Activated T-cell treated with anti-CD3 and anti-CD28 coated beads for 24 hours (primary cell): ENCODE data around the gene CRLF2.
"Not testable (repeated sequence)": the region's sequence is repeated elsewhere in the genome, so short reads cannot be mapped to it uniquely, and the experiment has no call there.

Experiments
- DNase-seq: peaks from one replicate; pipeline ENCODE4 v3.0.0-alpha.2; 2020; ENCODE audit warnings: low read depth

Gene CRLF2, protein sequence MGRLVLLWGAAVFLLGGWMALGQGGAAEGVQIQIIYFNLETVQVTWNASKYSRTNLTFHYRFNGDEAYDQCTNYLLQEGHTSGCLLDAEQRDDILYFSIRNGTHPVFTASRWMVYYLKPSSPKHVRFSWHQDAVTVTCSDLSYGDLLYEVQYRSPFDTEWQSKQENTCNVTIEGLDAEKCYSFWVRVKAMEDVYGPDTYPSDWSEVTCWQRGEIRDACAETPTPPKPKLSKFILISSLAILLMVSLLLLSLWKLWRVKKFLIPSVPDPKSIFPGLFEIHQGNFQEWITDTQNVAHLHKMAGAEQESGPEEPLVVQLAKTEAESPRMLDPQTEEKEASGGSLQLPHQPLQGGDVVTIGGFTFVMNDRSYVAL

DNA sequence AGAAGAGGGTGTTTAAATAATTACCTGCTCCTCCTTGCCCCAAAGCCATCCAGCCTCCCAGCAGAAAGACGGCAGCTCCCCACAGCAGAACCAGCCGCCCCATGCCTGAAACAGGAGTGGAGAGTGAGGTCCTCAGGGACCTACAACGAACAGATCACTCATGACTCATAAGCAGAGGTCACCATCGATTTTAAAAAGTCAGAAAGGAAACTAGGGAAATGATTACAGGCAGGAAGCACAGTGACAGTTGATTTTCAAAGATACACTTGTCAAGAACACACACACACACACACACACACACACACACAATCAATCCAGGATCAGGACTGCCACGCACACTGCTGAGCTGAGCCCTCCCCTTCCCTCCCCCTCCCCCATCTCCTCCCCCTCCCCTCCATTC, at the start of gene CRLF2:
CRLF2 (minus strand) TSS at position 118 of the 400 bp plus-strand sequence; CDS start at position 103, 15 bp downstream.
- no peak for DNase-seq

DNA sequence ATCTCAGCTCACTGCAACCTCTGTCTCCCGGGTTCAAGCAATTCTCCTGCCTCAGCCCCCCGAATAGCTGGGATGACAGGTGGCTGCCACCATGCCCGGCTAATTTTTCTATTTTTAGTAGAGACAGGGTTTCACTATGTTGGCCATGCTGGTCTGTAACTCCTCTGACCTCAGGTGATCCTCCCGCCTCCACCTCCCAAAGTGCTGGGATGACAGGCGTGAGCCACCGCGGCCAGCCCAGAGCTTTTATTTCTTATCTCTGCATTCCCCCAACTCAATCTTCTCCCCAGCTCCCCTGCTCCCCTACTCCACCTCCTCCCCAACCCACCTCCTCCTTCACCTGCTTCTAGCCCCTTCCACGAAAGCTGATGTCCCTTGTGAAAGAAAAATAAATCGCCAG, 49.3 kb upstream of the CRLF2 start:
- DNase-seq: not testable (repeated sequence)

DNA sequence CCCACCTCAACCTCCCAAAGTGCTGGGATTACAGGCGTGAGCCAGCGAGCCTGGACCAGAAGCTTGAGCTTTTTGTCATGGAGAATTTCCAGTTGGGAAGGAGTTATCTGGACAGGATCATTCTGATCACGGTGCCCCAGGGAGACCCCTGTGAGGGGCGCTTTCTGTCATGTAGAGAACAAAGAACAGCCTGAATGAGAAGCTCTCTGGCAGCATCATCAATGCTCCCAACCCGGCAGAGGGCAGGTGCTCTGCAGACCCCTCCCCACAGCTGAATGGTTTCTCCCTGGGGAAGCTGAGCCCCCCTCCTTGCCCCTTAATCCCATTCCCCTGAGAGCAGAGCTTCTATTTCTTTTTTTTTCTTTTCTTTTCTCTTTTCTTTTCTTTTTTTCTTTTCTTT, 48.8 kb upstream of the CRLF2 start:
- no peak for DNase-seq

DNA sequence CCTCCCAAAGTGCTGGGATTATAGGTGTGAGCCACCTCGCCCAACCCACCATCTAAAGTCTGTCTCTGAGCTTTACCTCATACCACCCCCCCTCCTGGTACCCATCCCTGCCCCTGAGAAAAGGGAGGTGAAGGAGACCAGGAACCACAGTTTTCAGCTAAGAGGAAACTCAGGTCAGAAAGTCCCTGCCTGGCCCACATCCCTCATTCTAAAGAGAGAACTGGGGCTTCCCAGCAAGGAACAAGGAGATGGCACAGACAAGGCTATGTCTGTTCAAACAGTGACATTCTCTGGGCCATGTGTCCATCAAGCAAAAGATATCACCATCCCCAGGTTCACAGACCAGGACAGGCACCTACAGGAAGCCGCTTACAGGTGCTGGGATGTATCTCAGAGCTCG, 40.4 kb upstream of the CRLF2 start:
- no peak for DNase-seq

DNA sequence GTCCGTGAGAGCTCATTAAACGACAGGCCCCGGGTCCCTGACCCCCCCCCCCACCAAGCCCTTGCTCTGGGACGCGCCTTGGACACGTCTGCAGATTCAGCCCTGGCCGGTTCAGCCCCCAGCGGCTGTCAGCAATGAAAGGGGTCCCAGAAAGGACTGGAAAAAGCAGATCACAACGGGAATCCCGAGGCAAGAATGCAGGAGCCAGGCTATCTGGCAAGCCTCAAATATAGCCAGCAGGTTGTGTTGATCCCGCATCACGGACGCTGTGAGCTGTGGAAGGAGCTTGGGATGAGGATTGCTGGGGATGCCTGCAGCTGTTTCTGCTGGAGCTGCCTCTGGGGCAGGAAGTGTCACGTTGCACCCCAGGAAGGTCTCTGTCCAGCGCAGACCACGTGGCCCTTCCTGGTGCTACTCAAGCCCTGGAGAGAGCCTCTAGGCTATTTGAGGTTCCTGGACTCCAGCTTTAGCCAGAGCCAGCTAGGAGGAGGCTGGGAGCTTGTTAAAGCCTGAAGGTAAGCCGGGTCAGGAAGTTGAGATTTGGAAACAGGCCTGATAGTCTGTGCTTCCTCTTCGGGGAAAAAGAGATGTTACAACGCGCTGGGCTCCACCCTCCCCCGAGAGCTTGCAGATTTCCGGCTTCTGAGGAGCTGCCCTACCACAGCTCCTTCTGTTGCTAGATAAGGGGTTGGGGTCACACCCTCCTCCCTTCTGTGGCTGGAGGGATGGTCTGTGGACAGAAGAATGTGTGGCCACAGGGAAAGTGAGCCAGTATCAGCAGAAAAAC, 36.8 kb upstream of the CRLF2 start:
- DNase-seq: no peak

DNA sequence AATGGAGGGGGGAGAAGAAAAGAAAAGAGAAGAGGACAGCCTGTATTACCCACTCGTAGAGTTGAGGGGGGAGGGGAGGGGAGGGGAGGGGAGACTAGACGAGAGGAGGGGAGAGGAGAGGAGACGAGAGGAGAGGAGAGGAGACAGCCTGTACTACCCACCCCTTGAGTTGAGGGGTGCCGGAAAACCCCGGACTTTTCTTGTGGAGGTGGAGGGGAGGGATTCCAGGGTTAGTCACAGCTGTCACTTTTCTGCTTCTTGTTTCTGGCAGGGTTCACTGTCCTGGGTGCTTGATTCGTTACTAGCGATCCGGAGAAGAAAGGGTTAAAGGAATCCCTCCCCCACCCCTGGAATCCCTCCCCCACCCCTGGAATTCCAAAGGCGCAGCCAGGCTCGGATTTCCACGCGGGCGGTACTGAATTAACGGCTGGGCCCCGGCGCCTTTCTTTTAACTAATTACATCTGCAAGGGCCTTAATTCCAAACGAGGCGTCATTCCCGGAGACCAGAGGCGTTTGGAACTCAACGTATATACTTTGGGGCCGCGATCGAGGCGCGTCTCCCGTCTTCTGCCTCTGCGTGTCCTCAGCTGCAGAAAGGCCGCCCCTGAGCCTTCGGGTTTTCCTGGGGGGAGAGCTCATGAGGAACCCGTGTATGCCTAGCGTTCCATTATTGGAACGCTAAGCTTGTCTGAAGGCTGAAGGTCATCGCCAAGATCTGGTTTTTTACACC, 36.0 kb upstream of the CRLF2 start:
- no peak for DNase-seq

DNA sequence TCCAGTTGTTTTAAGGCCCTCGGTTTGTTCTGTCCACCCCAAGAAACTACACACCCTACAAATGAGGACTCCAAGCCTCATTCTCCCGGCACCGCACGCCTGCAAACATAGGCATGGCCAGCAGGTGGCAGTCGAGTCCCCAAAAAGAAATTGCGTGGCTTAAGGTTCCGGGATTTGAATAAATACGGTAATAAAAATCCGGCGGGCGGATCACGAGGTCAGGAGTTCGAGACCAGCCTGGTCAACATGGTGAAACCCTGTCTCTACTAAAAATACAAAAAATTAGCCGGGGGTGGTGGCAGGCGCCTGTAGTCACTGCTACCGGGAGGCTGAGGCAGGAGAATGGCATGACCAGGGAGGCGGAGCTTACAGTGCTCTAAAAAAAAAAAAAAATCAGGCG, 34.4 kb upstream of the CRLF2 start:
- peak; percentile 80 for DNase-seq

DNA sequence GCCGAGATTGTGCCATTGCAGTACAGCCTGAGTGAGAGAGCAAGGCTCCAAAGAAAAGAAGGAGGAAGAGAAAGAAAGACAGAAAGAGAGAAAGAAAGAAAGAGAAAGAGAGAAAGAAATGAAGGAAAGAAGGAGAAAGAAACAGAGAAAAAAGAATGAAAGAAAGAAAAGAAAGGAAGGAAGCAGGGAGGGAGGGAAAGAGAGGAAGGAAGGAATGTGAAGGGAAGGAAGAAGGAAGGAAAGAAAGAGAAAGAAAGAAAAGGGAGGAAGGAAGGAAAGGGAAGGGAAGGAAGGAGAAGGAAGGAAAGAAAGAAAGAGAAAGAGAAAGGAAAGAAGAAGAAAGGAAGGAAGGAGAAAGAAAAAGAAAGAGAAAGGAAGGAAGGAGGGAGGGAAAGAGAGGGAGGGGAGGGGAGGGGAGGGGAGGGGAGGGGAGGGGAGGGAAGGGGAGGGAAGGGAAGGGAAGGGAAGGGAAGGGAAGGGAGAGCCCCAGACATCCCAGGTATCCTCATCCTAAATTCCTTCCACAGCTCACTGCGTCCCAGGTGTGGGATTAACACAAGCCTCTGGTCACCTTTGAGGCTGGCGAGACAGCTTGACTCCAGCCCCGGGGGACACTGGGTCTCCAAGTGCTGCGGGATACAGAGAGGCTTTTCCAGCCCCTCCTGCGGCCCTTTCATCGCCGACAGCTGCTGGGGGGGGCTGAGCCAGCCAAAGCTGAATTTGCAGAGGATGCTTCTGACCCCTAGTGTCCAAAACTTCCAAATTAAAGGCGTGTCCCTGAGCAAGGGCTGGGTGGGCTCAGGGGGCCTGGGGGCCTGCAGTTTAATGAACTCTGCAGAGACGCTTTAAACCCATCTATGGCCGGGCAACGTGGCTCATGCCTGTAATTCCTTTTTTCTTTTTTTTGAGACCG, 32.0 kb upstream of the CRLF2 start:
- DNase-seq: no peak

DNA sequence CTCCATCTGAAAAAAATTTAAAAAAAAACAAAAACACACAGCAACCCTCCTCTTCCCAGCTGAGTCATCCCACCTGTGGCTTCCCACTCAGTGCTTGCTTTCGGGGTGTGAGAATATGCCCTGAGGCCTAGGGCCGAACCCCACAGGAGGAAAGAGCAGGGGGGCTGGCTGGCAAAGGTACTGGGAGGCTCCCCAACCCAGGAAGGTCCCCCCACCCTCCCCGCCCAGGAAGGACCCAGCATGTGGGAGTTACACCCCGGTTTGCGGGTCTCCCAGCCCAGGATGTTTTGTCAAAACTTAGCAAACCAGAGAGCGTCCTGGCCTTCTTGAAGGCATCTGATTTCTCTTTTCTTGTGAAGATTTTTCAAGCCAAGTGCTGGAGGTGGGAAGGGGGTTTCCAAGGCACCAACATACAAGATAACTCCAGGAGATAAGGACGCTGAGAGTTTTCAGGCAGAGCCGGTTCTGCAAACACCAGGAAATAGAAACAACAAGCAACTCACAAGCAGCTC, 30.5 kb upstream of the CRLF2 start:
- DNase-seq: no peak

DNA sequence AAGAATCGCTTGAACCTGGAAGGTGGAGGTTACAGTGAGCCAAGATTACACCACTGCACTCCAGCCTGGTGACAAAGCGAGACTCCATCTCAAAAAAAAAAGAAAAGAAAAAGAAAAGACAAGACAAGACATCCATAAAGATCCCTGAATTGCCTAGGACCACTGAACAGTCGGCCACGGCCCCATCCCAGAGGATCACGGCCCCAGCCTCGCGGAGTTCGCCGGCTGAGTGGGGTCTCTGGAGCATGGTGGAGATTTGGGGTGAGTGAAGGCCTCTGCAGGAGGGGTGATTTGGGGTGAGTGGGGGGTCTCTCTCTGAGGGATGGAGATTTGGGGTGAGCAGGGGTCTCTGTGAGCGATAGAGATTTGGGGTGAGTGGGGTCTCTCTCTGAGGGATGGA, 28.1 kb upstream of the CRLF2 start:
- DNase-seq: not testable (repeated sequence)

DNA sequence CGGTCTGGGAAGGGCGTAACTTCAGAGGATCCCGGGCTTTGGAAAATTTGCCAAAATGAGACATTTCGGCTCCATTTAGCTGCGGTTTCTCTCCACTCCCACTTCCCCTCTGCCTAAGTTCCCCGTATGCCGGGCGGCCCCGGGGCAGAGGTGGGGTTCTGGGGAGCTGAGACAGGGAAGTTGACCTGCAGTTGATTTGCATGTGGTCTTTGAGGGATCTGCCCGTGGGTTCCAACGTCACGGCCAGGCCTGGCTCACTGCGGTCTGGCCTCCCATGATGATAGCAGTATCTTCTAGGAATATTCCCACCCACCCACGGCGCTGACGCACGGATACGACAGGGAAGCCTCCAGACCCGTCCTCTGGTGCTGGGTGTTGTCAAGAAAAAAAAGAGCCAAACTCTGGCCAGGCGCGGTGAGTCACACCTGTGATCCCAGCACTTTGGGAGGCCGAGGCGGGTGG, 27.3 kb upstream of the CRLF2 start:
- DNase-seq: no peak

DNA sequence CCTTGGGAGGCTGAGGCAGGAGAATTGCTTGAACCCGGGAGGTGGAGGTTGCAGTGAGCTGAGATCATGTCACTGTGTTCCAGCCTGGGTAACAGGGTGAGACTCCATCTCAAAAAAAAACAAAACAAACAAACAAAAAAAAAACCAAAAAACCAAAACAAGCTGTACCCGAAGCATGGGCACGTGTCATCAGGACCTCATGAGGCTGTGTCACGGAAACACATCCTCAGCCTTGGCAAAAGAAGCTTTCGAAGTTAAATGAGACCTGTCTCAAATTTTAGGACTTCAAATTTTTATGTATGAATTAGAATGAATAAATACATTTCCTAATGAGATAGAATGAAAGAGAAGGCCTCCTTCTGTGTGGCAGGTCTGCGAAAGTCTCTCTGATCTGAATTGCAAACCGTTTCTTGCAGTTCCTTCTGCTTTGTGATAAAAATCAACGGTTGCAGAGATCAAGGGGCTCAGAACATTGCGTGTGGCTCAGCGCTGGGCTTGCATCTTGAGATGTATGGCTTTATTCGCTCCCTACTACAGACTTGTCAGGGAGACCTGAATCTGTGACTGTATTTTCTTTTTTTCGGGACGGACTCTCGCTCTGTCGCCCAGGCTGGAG, 19.5 kb upstream of the CRLF2 start:
- DNase-seq: no peak

DNA sequence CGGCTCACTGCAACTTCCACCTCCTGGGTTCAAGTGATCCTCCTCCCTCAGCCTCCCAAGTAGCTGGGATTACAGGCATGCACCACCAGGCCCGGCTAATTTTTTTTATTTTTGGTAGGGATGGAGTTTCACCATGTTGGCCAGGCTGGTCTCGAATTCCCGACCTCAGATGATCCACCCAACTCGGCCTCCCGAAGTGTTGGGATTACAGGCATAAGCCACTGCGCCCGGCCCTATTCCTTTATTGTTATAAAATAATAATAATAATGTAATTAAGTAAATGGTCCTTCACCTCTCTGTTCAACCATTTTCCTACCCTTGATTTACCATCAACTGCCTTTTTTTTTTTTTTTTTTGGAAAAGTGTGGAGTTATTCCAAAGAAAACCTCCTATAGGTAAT, 15.7 kb upstream of the CRLF2 start:
- not testable (repeated sequence) for DNase-seq

DNA sequence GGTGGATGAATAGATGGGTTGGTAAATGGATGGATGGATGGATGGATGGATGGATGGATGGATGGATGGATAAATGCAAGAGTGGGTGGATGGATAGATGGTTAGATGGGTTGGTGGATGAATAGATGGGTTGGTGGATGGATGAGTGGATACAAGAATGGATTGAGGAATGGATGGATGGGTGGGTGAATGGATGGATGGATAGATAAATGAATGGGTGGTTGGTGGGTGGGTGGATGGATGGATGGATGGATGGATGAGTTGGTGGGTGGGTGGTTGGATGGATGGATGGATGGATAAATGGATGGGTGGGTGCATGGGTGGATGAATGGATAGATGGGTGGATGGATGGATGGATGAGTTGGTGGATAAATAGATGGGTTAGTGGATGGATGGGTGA, 13.8 kb upstream of the CRLF2 start:
- no peak for DNase-seq

DNA sequence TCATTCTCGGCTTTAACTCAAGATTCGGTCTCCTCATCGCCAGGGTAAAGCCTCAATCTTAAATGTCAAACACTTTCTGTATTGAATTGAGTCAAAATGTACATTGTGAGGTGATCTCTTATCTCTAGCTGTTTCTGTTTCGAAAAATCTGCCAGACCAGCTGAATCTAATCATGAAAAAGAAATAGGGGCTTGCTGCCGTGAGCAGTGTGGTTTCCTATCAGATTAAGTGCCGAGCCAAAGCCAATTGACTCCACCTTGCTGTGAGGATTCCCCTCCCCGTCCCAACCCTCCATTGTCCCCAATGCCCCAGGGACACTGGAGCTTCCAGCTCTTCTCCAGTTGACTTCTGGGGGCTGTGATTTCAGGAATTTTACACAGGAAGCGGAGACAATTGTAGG, 12.5 kb upstream of the CRLF2 start:
- no peak for DNase-seq

DNA sequence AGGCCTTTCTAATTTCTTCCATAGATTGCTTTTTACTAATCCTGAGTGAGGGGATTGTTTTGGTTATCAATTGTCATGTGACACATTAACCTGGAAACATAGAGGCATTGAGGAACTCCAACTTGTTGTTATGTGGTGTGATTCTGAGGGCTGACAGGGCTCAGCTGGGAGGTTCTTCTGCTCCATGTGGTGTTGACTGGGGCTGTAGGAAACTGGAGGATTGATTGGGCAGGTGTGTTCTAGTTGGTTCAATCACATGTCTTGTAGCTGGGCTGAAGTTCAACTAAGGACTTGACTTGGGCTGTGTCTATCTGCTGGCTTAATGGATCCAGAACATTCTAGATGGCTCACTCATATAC, 10.8 kb upstream of the CRLF2 start:
- DNase-seq: no peak

DNA sequence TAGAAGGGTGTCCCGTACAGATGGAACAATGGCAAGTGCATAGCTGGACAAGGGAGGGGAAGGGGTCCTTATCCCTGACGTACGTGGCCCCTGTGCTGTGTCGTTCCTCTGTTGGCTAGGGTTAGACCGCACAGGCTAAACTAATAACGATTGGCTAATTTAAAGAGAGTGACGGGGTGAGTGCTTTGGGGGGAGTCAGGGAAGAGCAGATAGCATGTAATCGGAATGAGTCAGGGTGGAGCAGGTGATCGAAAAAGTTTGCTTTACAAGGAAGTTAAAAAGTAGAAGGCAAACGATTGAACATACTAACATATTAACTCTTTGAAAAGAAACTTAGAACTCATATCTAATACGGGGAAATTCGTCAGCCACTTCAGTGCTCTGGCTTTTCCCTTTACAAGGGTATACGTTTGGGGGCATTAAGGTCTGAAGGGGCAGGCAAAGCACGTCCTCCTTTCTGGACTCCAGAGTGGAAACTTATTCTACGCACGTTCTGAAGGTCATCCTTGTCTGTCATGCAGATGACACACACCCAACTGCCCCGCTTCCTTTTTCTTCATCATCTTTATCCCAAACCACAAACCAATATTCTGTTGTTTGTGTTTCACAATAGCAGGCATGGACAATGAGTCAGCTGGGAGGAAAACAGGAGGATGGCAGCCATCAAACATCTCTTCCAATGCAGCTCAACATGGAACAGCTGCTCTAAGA, 10.2 kb upstream of the CRLF2 start:
- no peak for DNase-seq

DNA sequence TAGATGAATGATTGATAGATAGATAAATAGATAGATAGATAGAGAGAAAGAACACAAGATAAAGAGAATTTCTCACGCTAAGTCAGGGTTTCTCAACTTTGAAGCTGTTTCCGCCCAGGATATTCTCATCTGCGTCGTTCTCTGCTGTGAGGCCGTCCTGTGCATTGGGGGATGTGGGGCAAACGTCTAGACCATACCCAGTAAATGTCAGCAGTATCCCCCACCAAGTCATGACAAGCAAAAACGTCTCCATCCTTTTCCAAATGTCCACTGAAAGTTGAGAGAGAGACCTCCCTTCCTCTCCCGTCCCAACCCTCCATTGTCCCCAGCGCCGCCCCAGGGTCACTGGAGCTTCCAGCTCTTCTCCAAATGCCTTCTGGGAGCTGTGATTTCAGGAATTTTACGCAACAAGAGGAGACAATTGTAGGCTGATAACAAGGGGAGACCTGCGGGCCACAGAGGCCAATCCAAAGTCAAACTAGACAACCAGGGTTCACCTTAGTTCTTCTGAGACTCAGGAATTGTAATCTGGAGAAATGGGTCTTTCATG, 8.9 kb upstream of the CRLF2 start:
- no peak for DNase-seq

DNA sequence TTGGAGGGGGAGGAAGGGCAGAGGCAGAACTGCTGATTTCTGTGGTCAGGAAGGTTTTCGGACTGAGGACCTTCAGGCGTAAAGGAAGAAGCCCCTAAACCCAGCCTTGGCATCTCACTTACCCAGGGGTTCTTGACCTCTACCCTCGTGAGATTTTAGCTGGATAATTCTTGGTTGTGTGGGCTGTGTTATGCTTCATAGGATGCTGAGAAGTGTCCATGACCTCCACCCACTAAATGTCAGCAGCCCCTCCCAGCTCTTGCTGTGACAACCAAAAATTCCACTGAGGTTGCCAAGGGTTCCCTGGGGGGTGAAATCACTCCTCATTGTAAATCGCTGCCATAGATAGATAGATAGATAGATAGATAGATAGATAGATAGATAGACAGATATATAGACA, 5.8 kb upstream of the CRLF2 start:
- DNase-seq: no peak
